ENCODE measurements around the gene SH3BGRL.

Gene SH3BGRL

DNA sequence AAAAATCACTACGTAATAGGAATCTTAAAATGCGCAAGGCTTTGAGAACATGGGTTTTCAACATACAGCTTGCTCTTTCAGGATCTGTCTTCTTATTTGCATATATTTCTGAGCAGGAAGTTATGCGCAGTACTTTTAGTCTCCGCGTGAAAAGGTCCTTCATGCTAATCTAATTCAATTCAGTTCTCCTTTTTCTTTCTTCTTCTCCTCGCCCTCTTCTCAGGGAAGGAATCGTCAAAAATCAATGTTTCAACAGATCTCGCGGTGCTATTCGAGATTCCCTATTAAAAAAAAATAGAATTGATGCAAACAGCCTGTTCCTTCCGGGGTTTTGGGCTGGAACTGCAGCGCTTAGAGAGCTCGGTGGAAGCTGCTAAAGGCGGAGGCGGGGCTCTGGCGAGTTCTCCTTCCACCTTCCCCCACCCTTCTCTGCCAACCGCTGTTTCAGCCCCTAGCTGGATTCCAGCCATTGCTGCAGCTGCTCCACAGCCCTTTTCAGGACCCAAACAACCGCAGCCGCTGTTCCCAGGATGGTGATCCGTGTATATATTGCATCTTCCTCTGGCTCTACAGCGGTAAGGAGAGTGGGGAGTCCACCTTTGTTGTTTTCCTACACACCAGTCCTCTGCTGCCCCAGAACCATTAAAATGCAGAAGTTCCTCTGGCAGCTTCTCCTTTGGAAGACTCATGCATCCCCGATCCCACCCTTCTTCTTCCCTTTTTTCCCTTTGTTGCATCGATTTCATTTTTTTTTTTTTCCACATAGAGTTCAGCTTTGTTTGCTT lies at the start of gene SH3BGRL, which contains the start of gene HMGN5:
Gene SH3BGRL, plus strand, starts transcription at position 432 of the 785 bp plus-strand sequence. Its CDS starts 99 bp downstream, at position 531.
Gene HMGN5, minus strand, starts transcription at position 243 of the 785 bp plus-strand sequence. CDS start 80,364 bp downstream, outside the sequence.
- in situ Hi-C loops (cut with MboI; ENCODE audit: low sequenced_read_pairs): no loop called here

DNA sequence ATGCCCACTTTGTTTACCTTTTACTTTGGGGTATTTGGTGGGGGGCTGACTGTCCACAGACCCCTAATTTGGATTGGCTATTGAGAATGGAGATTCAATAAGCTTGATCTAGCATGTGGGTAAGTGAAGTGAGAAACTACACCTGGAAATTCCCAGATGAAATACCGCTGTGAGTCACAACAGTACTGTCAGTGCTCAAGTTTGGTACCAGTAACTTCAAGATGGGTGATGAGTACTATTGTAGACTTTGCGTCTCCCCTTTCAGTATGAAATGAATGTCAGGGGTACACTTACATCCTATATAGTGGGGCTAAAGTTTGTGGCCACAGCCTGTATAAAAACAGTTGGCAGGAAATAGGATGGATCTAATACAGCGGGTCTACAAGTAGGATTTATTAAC lies 33.5 kb upstream of the SH3BGRL start:
- in situ Hi-C loops (cut with MboI; ENCODE audit: low sequenced_read_pairs): no loop called here

DNA sequence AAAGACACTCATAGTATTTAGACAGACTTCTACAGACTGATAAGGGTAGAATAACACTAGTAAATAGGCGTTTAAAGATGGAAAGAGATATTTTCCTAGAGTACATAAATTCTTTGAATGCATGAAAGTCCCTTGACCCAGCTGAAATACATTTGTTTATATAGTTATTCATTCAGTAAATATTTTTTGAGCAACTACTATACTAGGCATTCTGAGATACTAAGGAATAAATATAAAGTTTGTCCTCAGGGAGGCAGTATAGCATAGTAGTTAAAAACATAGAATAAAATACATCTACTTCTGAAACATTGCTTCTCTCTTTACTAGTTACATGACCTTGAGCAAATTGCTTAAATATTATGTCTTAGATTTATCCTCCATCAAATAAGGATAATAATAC lies 27.6 kb upstream of the SH3BGRL start:
- in situ Hi-C loops (cut with MboI; ENCODE audit: low sequenced_read_pairs): no loop called here

DNA sequence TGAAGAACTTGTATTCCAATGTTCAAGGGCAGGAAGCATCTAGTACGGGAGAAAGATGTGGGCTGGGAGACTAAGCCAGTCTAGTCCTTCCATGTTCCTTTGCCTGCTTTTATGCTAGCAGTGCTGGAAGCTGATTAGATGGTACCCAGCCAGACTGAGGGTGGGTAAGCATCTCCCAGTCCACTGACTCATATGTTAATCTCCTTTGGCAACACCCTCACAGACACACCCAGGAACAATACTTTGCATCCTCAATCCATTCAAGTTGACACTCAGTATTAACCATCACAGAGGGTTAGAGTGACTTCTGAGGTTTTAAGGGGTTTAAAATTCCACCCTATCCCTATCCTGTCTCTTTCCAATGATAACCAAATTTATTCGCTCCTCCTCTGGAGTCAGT lies 6.6 kb upstream of the SH3BGRL start:
- in situ Hi-C loops (cut with MboI; ENCODE audit: low sequenced_read_pairs): no loop called here

DNA sequence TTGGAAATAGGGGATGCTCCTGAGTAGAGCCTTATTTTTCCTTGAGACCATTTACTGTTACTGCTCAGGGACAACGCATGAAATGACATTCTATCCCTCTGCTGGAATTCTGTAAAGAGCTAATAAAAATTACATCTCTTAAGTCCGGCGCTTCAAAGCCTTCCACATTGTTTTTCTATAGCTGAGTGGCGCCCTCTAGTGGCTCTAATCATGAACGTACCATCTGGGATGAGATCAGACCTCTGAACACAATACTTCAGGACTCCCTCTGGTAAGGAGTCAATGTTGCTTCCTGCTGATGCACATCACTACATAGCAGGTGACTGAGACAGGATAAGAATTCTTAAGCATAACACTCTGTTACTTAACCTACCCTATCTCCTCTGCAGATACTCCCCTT lies 6.2 kb upstream of the SH3BGRL start:
- in situ Hi-C loops (cut with MboI; ENCODE audit: low sequenced_read_pairs): no loop called here

DNA sequence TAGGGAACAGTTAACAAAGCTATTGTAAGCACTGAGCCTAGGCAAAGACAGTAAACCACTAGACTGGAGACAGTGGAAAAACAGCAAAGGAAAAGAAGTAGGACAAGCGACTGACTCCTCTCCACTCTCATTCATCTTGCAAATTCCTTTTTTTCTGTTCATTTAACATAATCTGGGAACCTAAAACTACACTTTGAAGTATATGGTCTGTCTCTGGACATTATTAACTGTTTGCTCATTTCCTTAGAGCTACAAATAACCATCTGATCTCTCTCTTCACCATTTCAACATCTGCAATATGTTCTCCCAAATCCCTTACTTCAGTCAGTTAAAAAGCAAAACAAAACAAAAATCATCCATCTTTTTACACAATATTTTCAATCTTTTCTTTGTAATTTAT lies 831 bp upstream of the SH3BGRL start:
- in situ Hi-C loops (cut with MboI; ENCODE audit: low sequenced_read_pairs): no loop called here

DNA sequence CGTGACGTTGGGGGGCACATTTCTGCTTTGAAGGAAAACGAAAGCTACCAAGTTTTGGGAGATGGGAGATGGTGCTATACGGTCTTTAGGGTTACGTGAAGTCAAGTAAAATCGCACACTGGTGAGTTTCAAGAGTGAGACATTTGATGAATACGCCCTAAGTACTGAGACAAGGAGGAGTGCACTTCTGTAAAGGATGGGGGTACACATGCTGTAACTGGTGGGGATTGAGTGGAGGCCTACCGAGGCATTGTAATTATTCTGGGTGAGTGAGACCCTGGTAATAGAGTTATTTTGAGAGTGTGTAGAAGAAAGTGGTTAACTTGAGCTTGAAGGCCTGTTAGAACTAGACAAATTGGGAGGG lies 536 bp downstream of the SH3BGRL start:
- in situ Hi-C loops (cut with MboI; ENCODE audit: low sequenced_read_pairs): no loop called here

DNA sequence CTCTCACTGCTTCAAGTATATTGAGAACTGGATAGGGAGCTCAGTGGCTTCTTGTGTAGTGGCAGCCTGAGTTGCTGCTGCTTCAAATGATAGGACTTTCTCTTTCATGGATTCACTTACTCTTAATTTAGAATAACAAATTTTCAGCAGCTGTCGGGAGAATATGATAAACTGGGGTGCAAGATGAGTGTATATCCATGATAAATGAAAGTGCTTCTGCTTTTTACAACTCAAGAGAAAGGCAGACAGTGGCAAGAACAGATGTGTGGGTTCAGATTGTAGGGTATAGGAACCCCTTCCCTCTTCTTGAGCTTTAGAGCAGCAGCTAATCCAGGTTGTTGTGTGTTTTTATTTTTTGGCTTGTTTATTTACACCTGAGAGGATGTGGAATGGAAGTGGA lies 1.0 kb downstream of the SH3BGRL start:
- in situ Hi-C loops (cut with MboI; ENCODE audit: low sequenced_read_pairs): no loop called here

DNA sequence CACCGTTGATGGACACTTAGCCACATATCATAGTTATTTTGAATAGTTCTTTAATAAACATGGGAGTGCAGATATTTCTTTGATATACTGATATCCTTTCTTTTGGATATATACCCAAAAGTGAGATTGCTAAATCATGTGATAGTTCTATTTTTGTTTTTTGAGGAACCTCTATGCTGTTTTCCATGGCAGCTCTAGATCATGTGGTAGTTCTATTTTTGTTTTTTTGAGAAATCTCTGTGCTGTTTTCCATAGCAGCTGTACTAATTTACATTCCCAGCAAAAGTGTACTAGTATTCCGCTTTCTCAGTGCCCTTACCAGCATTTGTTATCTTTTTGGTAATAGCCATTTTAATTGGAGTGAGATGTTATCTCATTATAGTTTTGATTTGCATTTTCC lies 3.6 kb downstream of the SH3BGRL start:
- in situ Hi-C loops (cut with MboI; ENCODE audit: low sequenced_read_pairs): no loop called here

DNA sequence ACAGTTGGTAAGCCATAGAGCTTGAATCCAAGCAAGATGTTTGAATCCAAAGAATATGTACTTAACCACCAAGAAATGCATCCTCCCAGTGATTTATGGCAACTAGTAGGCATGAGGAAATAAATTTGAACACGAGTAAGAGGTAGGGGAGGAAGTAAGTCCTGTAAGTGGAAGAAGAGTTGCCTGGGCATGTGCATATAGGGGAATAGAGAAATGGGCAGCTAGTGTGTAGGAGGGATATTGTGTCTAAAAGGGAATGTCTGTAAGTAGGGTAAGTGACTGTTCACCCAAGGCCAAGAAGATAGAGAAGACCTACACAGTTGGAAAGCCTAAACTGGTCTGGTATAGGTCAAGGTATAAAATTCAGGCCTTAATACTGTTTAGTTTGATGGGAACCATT lies 4.6 kb downstream of the SH3BGRL start:
- in situ Hi-C loops (cut with MboI; ENCODE audit: low sequenced_read_pairs): no loop called here

DNA sequence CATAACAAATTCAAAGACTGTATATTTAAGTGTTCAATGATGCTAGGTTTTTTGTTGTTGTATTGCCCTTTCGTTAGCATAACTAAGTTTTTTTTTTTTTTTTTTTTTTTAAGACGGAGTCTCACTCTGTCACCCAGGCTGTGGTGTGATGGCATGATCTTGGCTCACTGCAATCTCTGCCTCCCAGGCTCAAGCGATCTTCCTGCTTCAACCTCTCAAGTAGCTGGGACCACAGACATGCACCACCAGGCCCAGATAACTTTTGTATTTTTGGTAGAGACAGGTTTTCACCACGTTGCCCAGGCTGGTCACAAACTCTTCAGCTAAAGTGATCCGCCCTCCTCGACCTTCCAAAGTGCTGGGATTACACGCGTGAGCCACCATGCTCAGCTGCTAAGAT lies 7.0 kb downstream of the SH3BGRL start:
- in situ Hi-C loops (cut with MboI; ENCODE audit: low sequenced_read_pairs): no loop called here

DNA sequence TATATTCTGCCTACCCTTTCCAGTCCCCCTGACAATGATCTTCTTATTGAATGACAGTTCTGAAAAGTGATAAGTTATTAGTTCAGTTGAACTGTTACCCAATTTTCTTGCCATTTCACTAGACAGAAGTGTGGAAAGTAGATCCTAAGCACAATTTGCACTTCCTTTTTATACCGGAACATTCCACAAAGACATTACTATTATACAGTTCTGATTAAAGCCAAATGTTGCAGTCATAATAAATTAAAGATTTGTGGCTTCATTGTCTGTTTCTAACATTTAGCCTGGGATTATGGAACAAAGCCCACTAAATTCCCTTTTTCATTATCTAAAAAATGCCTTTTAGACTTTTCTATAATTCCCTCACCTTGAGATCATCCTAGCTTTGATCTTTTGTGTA lies 13.8 kb downstream of the SH3BGRL start:
- in situ Hi-C loops (cut with MboI; ENCODE audit: low sequenced_read_pairs): no loop called here

DNA sequence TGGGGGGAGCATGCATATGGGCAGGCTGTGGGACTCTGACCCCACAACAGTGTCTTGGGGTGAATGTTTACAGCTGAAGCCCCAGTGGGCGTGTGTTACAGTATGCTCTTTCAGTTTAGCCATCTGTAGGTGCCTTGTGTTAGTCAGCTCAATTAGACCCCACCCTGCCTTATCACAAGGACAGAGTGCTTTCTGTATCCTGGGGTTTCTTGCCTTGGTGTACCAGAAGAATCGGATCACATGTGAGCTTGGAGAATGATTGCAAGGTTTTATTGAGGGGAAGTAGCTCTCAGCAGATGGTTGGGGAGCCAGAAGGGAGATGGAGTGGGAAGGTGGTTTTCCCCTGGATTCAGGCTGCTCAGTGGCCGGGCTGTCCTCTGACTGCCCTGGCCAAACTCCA lies 27.3 kb downstream of the SH3BGRL start:
- in situ Hi-C loops (cut with MboI; ENCODE audit: low sequenced_read_pairs): no loop called here

DNA sequence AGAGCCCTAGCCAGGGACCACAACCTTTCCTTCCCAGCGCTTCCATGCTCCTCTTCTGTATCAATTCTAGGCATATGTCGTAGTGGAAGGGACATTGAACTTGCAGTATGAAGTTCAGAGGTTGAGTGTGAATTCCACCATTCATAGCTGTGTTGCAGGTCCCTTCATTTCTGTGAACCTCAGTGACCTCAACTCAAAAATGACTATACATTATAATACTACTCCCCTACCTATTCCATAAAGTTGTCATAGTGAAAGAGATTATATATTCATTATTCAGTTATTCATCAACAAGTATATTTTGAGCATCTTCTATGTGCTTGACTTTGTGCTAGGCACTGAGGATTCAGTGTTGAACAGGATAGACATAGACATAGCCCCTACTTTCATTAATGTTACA lies 28.0 kb downstream of the SH3BGRL start:
- in situ Hi-C loops (cut with MboI; ENCODE audit: low sequenced_read_pairs): no loop called here

DNA sequence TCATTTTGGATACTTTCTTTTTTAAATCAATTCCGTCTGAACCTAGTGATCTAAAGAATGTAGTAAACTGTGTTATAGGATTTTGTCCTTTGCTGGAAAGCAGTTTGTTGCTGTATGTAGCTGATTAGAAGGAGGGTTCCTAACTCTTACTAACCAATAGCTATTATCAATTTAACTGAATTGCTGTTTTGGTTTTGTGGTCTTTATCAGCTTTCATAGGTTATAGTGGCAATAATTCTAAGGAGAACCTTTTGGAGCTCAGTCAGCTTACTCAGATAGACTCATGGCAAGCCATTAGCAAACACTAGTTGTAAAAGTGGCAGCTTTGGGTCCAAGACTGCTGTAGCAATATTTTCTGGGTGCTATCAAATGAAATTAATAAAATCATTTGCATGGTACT lies 29.6 kb downstream of the SH3BGRL start:
- in situ Hi-C loops (cut with MboI; ENCODE audit: low sequenced_read_pairs): no loop called here

DNA sequence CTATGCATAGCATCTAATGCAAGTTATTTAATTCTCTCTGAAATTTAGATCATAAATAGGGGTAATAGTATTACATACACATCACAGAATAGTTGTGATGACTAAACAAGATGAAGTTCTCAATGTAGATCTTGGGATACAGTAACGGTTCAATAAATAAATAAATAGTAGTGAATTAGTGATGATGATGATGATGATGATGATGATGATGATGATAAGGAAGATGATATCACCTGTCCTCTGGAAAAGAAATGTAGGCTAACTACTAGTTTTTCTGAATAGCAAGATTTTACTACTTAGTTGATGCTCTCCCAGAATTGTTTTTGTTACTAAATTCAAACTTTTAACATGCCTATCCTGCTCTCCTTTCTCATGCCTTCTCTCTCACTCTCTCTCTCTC lies 30.3 kb downstream of the SH3BGRL start:
- in situ Hi-C loops (cut with MboI; ENCODE audit: low sequenced_read_pairs): no loop called here

DNA sequence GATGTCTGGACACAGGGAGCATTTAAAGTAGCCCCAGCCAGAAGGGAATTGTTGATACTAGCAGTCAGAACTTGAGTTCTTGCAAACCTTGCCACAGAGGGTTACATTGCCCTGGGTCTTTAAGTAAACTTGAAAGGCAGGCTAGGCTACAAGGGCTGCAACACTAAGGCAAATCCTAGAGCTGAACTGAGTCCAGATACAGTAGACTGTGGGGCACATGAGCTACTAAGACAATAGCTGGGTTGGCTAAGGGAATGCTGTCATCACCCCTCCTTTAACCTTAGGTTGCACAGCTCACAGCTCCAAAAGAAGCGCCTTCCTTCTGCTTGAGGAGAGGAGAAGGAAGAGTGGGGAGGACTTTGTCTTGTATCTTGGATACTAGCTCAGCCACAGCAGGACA lies 35.6 kb downstream of the SH3BGRL start:
- in situ Hi-C loops (cut with MboI; ENCODE audit: low sequenced_read_pairs): no loop called here

DNA sequence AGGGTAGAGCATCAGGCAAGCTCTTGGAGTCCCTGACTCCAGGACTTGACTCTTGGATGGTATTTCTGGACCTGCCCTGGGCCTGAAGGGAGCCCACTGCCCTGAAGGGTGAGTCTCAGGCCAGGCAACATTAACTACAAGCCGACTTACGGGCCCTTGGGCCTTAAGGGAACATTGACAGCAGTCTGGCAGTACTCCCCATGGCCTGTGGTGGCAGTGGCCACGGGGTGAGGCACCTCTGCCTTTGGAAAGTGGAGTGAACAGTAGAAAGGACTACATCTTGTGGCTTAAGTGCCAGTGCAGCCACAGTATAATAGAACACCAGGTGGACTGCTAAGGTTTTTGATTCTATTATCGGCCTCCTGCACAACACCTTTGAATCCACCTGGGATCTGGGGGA lies 36.3 kb downstream of the SH3BGRL start:
- in situ Hi-C loops (cut with MboI; ENCODE audit: low sequenced_read_pairs): no loop called here

DNA sequence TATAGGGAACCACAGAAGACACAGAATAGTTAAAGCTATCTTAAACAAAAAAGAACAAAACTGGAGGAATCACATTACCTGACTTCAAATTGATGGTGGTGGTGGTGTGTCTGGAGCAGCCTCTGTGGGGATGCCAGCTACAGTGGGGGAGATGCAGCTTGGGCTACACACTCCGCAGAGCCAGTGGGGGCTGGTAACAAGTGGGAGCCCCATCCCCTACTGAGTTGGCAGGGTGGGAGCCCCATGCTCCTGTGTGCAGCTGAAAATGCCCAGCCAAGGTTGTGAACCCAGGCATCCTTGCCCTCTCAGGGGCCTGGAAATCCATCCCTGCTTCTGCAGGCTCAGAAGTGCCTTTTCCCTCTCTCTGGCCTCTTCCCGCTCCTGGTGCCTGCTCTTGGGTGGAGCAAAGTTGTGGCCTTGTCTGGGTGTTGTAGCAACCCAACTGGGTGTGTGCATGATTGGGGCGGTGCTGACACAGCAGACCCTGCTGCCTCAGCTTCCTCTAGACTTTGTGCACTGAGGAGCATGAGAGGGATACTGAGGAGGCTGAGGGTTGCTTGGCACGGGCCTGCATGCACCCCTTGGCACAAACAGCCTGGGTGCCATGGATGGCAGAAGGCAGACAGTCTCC lies 38.9 kb downstream of the SH3BGRL start:
- in situ Hi-C loops (cut with MboI; ENCODE audit: low sequenced_read_pairs): no loop called here

DNA sequence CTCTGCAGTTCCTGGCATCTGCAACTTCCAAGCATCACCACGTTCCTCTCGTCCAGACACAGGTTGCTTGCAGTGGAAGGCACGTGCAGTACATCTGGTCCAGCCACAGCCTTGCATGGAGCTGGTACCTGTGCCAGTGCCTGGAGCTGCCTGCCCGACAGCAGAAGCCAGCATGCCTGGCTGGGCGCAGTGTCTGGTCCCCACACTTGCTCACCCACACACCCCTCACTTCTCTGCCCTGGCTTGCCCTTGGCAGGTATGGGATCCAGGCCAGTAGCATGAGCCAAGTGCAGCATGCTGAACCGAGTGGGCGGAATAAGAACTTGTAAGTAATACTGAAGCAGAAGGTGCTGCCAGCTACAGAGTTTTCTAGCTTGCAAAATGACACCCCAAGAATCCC lies 39.9 kb downstream of the SH3BGRL start:
- in situ Hi-C loops (cut with MboI; ENCODE audit: low sequenced_read_pairs): no loop called here

DNA sequence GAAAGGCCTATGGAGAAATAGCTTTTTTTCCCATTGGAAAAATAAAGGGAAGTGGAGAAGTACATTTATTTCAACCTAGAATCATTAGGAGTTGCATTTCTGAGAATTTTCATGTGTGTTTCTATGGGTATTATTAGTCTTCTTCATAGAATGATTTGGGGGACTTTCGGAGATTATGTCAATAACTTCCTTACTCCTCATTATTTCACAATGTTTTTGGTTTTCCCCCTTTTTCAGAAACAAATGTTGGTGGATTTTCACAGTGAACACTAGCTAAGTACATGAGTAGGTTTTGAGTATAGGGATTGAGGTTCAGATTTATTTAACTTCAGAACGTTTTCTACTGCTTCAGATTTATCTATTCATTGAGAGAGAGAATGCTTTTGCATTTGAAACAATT lies 54.0 kb downstream of the SH3BGRL start:
- in situ Hi-C loops (cut with MboI; ENCODE audit: low sequenced_read_pairs): no loop called here

DNA sequence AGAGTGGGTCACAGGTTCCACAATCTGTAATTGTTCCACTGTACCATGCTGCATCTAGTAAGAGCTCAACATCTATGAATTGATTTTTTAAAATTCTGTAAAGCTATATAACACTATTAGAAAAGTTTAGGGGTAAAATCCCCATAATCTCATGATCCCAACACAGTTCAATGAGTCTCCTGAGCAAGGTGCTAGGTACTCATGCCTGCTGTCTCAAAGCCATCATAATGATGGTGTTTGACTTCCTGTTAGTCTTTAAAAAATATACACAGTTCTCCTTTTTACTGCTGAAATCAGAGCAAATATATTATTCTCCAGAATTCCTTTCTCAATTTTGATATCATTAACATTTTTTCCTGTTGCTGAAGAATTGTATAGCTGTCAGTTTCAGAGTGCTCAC lies 55.9 kb downstream of the SH3BGRL start:
- in situ Hi-C loops (cut with MboI; ENCODE audit: low sequenced_read_pairs): no loop called here
